Stimulated activated CD4-positive, alpha-beta T cell treated with anti-CD3 and anti-CD28 coated beads, Interleukin-2, amount 100 ng/mL, for 24 hours (primary cell): ENCODE results near the gene GNG7.
"Not testable (repeated sequence)": the region's sequence is repeated elsewhere in the genome, so short reads cannot be mapped to it uniquely, and the experiment has no call there.

ENCODE experiments used
- DNase-seq, 2 donors: peaks; one replicate each; pipeline ENCODE4 v3.0.0-alpha.2; 2020

GNG7 gene

GRCh38 chr19:2547033-2547680 is 155.3 kb downstream of the GNG7 start:
- DNase-seq: no peak

- DNase-seq: no peak
Measured at GRCh38 chr19:2546128-2547032, 156.1 kb downstream of the GNG7 start.

GRCh38 chr19:2545416-2546127 is 156.9 kb downstream of the GNG7 start:
- not testable (repeated sequence) for DNase-seq

- no peak for DNase-seq
Measured at GRCh38 chr19:2544576-2545415, 157.7 kb downstream of the GNG7 start.

GRCh38 chr19:2543463-2544442 is 158.7 kb downstream of the GNG7 start:
- peak; percentile 77 for DNase-seq

GRCh38 chr19:2543072-2543462 is 159.4 kb downstream of the GNG7 start:
- not testable (repeated sequence) for DNase-seq

- no peak for DNase-seq
Measured at GRCh38 chr19:2542341-2543069, 160.0 kb downstream of the GNG7 start.

GRCh38 chr19:2540646-2541454 is 161.6 kb downstream of the GNG7 start:
- no peak for DNase-seq

- no peak for DNase-seq
Measured at GRCh38 chr19:2540251-2540645, 162.2 kb downstream of the GNG7 start.

- no peak for DNase-seq
Measured at GRCh38 chr19:2538096-2538757, 164.3 kb downstream of the GNG7 start.

GRCh38 chr19:2537584-2537983 is 164.9 kb downstream of the GNG7 start:
- DNase-seq: peak; percentile 26 to 32

- no peak for DNase-seq
Measured at GRCh38 chr19:2536461-2536860, 166.0 kb downstream of the GNG7 start.

- no peak for DNase-seq
Measured at GRCh38 chr19:2534423-2535013, 168.0 kb downstream of the GNG7 start.

- DNase-seq: no peak
Measured at GRCh38 chr19:2533686-2534422, 168.6 kb downstream of the GNG7 start.

- no peak for DNase-seq
Measured at GRCh38 chr19:2533072-2533425, 169.4 kb downstream of the GNG7 start.

- DNase-seq: no peak
Measured at GRCh38 chr19:2532252-2533071, 170.0 kb downstream of the GNG7 start.

- not testable (repeated sequence) for DNase-seq
Measured at GRCh38 chr19:2529942-2530341, 172.6 kb downstream of the GNG7 start.
